ENCODE data around the gene GORASP1. TPM values are rescaled to one million over a fixed set of nuclear protein-coding genes. Genes with fewer than 3 reads are reported as not detected.

GORASP1 gene
- polyA plus RNA-seq, 2 donors, result 30.9 to 32.0 TPM

DNA sequence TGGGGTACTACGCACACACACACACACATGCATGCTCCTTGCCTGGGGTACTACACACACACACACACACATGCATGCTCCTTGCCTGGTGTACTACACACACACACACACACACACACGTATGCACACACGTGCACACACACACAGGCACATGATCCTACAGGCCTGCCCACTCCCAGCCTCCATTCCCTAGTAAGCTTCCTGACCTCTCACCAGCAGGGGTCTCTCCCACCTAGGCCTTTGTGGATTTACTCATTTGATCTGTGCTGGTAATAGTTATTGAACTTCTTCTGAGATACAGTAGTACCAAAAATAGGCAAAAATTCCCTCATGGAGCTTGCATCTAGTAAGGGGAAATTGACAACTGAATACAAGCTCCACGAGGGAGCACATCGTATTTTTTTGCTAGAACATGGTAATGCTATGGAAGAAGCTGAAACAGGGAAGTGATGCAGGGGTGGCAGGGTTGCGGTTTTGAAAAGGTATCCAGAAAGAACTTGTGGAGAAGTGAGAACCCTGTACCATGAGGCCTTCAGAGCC lies 19.2 kb upstream of the GORASP1 start:
- Histone ChIP-seq H3K9me3 (ENCODE audit: control insufficient read depth in 2 of 2, insufficient read depth in 1 of 2, low read depth in 1 of 2, low read length in 1 of 2) (no peaks in the 10 kb centered on the region), H3K36me3 (ENCODE audit: control insufficient read depth in 2 of 2, insufficient read depth in 2 of 2, low read length in 1 of 2) (peaks cover 0 to 3% of the 10 kb centered on the region in 2 donors), H3K4me1 (ENCODE audit: control insufficient read depth in 2 of 2, insufficient read depth in 2 of 2, low read length in 1 of 2) (peaks cover 0 to 10% of the 10 kb centered on the region in 2 donors), H3K4me3 (ENCODE audit: low read depth in 1 of 2, low read length in 2 of 2) (no peak overlapping the region), H3K27ac (ENCODE audit: low read depth in 2 of 2, low read length in 1 of 2) (no peak overlapping the region), H3K27me3 (ENCODE audit: control insufficient read depth in 1 of 2, insufficient read depth in 2 of 2, low read length in 2 of 2) (no peaks in the 10 kb centered on the region)
- WGBS, 2 donors, result 56 to 59% methylated on average over 6 of the region's 6 CpGs

DNA sequence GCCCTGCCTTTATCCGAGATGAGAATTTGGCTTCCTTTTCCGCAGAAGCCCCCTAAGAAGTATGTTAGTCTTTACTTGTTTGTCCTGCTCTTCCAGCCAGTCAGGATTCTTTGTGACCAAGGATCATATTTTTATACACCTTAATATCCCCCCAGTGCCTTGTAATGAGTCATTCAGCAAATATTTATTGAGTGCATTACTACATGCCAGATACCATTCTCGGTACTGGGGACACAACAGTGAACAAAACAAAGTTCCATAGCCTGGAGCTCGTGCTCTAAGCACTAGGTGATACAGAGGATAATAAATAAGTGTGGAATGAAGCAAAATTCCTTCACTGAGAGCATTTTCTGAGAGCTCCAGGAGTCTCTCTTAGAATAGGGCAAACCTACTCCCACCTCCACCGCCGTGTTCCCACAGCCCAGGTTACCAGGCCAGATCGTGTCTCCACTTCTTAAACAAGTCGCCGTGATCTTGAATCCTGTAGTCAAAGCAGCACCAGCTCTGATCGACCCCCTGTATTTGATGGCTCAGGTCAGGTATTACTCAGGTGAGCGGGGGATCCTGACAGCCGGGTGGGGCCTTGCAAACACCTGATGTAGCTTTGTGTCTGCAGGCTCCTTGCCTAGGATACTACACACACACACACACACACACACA lies 18.5 kb upstream of the GORASP1 start:
- Histone ChIP-seq H3K36me3 (ENCODE audit: control insufficient read depth in 2 of 2, insufficient read depth in 2 of 2, low read length in 1 of 2) (peaks cover 0 to 3% of the 10 kb centered on the region in 2 donors), H3K4me3 (ENCODE audit: low read depth in 1 of 2, low read length in 2 of 2) (no peak overlapping the region), H3K4me1 (ENCODE audit: control insufficient read depth in 2 of 2, insufficient read depth in 2 of 2, low read length in 1 of 2) (peaks cover 0 to 12% of the 10 kb centered on the region in 2 donors), H3K9me3 (ENCODE audit: control insufficient read depth in 2 of 2, insufficient read depth in 1 of 2, low read depth in 1 of 2, low read length in 1 of 2) (no peaks in the 10 kb centered on the region), H3K27me3 (ENCODE audit: control insufficient read depth in 1 of 2, insufficient read depth in 2 of 2, low read length in 2 of 2) (no peaks in the 10 kb centered on the region), H3K27ac (ENCODE audit: low read depth in 2 of 2, low read length in 1 of 2) (no peak overlapping the region)
- 52 to 55% methylated on average over 12 of the region's 12 CpGs for WGBS, 2 donors

DNA sequence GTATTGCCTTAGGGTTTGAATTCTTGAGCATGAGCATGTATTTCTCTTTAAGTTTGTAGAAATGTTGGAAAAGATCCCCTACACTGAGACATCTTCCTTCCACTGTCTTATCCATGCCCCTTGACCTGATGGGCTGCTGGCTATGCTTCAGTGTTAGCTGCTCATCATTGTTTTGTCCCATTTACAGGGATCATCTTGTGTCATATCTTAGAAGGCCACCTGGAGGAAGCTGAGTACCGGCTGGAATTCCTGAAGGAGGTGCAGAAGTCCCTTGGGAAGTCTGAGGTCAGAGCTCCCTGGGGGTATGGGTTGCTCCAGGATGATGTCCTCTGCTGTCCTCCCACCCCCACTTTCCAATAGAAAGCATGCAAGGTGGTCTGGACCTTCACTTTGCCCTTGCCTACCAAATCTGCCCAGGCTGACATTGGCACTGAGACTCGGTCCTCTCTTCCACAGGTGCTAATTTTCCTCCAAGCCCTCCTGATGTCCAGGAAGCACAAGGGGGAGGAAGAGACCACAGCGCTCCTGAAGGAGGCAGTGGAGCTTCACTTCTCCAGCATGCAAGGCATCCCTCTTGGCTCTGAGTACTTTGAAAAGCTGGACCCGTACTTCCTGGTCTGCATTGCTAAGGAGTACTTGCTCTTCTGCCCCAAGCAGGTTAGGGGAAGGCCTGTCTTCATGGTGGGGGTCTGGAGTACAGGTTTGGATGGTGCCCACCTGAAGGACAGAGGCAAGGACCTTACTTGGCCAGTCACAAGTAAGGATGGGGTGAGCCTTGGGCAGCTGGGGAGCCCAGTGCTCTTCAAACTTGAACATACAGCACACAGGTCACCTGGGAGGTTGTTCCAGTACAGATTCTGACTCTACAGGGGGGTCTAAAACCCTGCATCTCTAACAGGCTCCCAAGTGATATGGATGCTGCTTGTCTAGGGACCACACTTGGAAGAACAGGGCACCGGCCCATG lies 17.7 kb upstream of the GORASP1 start:
- Histone ChIP-seq H3K9me3 (ENCODE audit: control insufficient read depth in 2 of 2, insufficient read depth in 1 of 2, low read depth in 1 of 2, low read length in 1 of 2) (no peaks in the 10 kb centered on the region), H3K4me3 (ENCODE audit: low read depth in 1 of 2, low read length in 2 of 2) (no peak overlapping the region), H3K27ac (ENCODE audit: low read depth in 2 of 2, low read length in 1 of 2) (no peak overlapping the region), H3K36me3 (ENCODE audit: control insufficient read depth in 2 of 2, insufficient read depth in 2 of 2, low read length in 1 of 2) (peaks cover 0 to 3% of the 10 kb centered on the region in 2 donors), H3K27me3 (ENCODE audit: control insufficient read depth in 1 of 2, insufficient read depth in 2 of 2, low read length in 2 of 2) (no peaks in the 10 kb centered on the region), H3K4me1 (ENCODE audit: control insufficient read depth in 2 of 2, insufficient read depth in 2 of 2, low read length in 1 of 2) (peaks cover 0 to 13% of the 10 kb centered on the region in 2 donors)
- WGBS, 2 donors, result 73 to 74% methylated on average over 5 of the region's 5 CpGs

DNA sequence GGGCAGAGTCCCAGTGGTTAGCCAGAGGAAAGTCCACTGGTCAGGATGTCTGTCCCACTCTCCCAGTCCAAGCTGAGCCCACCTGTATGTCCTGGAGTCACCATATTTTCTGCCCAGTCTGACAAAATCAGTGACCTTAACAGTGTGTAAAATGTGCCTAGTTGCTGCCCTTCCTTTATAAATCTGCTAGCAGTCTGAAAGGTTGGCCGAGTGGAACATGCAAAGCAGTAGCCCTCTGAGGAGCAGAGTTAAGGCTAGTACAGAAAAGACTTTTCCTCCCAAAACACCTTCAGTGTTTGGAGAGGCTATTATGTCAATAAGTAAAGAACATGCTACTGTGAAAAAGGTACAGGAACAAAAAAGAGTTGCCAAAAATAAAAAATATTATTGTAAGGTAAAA lies 15.4 kb upstream of the GORASP1 start:
- Histone ChIP-seq H3K27ac (ENCODE audit: low read depth in 2 of 2, low read length in 1 of 2) (no peak overlapping the region), H3K4me3 (ENCODE audit: low read depth in 1 of 2, low read length in 2 of 2) (no peak overlapping the region)
- WGBS, 2 donors, result 81 to 93% methylated on average over 1 of the region's 1 CpG

DNA sequence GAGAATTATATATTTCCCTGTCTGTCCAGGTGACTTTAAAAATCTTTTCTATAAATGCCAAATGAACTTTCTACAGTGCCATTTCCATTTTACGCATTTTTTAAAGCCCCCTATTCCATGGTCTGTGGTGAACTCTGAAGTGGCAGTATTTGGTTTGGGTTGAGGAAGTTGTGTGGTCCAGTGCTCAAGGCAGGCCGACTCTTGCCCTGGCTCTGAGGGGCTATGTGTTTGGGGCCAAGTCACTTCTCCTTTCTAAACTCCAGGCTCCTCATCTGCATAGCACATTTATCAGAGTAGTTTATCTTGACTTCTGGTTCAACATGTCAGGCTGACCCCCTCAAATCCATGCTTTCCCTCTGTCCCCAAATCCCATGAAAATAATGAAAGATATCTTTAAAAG lies 14.2 kb upstream of the GORASP1 start:
- 84 to 94% methylated on average over 2 of the region's 2 CpGs for WGBS, 2 donors
- H3K27ac ChIP-seq (ENCODE audit: low read depth in 2 of 2, low read length in 1 of 2), result no peak overlapping the region
- peaks cover 0 to 12% of the 10 kb centered on the region in 2 donors for H3K4me1 ChIP-seq (ENCODE audit: control insufficient read depth in 2 of 2, insufficient read depth in 2 of 2, low read length in 1 of 2)
- no peaks in the 10 kb centered on the region for H3K27me3 ChIP-seq (ENCODE audit: control insufficient read depth in 1 of 2, insufficient read depth in 2 of 2, low read length in 2 of 2)
- no peak overlapping the region for H3K4me3 ChIP-seq (ENCODE audit: low read depth in 1 of 2, low read length in 2 of 2)
- no peaks in the 10 kb centered on the region for H3K36me3 ChIP-seq (ENCODE audit: control insufficient read depth in 2 of 2, insufficient read depth in 2 of 2, low read length in 1 of 2)
- no peaks in the 10 kb centered on the region for H3K9me3 ChIP-seq (ENCODE audit: control insufficient read depth in 2 of 2, insufficient read depth in 1 of 2, low read depth in 1 of 2, low read length in 1 of 2)

More for the DNA sequence above, 15.4 kb upstream of the GORASP1 start:
- Histone ChIP-seq H3K36me3 (ENCODE audit: control insufficient read depth in 2 of 2, insufficient read depth in 2 of 2, low read length in 1 of 2) (no peaks in the 10 kb centered on the region), H3K4me1 (ENCODE audit: control insufficient read depth in 2 of 2, insufficient read depth in 2 of 2, low read length in 1 of 2) (peaks cover 0 to 12% of the 10 kb centered on the region in 2 donors), H3K27me3 (ENCODE audit: control insufficient read depth in 1 of 2, insufficient read depth in 2 of 2, low read length in 2 of 2) (no peaks in the 10 kb centered on the region), H3K9me3 (ENCODE audit: control insufficient read depth in 2 of 2, insufficient read depth in 1 of 2, low read depth in 1 of 2, low read length in 1 of 2) (no peaks in the 10 kb centered on the region)

DNA sequence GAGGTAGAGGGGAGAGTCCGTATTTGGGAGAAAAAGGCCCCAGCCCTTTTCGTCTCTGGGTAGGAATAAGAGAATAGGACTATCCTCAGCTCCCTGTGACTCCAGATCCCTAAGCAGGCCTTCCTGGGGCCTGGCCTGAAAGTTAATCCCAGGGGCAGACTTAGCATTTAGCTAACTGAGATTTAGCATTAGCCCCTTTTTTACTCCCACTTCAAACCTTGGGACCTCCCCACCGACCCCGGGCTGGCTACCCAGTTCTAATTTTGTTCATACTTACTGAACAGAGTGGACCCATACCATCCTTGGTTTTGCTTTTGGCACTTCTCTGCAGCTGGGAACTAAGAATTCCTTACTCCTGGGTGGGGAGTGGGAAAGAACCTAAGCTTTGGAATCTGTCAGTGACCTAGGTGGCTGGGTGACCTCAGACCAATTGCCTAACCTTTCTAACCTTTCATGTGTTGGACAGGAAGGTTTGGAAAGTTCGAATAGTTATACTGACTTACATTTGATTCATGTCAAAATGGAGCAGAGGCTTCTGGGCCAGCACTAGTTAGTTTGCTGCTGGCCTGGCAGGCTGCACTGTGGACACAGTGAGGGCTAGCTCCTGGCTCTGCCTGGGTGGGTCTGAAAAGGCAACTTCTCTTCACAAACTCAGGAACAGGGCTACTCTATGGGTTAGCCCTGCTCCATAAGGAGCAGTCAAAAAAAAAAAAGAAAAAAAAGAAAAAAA lies 11.7 kb upstream of the GORASP1 start:
- WGBS, 2 donors, result 88 to 90% methylated on average over 5 of the region's 5 CpGs
- H3K9me3 ChIP-seq (ENCODE audit: control insufficient read depth in 2 of 2, insufficient read depth in 1 of 2, low read depth in 1 of 2, low read length in 1 of 2), result no peaks in the 10 kb centered on the region
- H3K27ac ChIP-seq (ENCODE audit: low read depth in 2 of 2, low read length in 1 of 2), result no peak overlapping the region
- H3K4me1 ChIP-seq (ENCODE audit: control insufficient read depth in 2 of 2, insufficient read depth in 2 of 2, low read length in 1 of 2), result peaks cover 0 to 6% of the 10 kb centered on the region in 2 donors
- H3K4me3 ChIP-seq (ENCODE audit: low read depth in 1 of 2, low read length in 2 of 2), result no peak overlapping the region
- no peaks in the 10 kb centered on the region for H3K27me3 ChIP-seq (ENCODE audit: control insufficient read depth in 1 of 2, insufficient read depth in 2 of 2, low read length in 2 of 2)
- H3K36me3 ChIP-seq (ENCODE audit: control insufficient read depth in 2 of 2, insufficient read depth in 2 of 2, low read length in 1 of 2), result no peaks in the 10 kb centered on the region

DNA sequence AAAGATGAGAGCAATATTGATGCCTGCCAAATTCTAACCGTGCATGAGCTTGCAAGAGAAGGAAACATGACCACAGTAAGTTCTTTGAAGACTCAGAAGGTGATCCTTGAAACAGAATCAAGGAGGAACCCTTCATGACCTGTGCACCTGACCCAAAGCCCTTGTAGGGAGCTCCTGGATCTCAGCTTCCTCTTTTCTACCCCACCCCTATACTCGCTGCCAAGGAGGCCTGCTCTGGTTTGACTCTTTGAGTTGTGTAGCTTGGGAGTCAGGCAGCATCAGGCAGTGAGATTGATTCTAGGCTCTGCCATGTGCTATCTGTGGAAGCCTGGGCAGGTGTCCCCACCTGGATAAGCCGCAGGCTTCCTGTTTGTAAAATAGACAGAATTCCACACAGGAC lies 10.7 kb upstream of the GORASP1 start:
- Histone ChIP-seq H3K27ac (ENCODE audit: low read depth in 2 of 2, low read length in 1 of 2) (no peak overlapping the region), H3K9me3 (ENCODE audit: control insufficient read depth in 2 of 2, insufficient read depth in 1 of 2, low read depth in 1 of 2, low read length in 1 of 2) (no peaks in the 10 kb centered on the region), H3K4me1 (ENCODE audit: control insufficient read depth in 2 of 2, insufficient read depth in 2 of 2, low read length in 1 of 2) (peaks cover 0 to 6% of the 10 kb centered on the region in 2 donors), H3K4me3 (ENCODE audit: low read depth in 1 of 2, low read length in 2 of 2) (no peak overlapping the region), H3K27me3 (ENCODE audit: control insufficient read depth in 1 of 2, insufficient read depth in 2 of 2, low read length in 2 of 2) (no peaks in the 10 kb centered on the region), H3K36me3 (ENCODE audit: control insufficient read depth in 2 of 2, insufficient read depth in 2 of 2, low read length in 1 of 2) (no peaks in the 10 kb centered on the region)
- WGBS, 2 donors, result 67 to 80% methylated on average over 3 of the region's 3 CpGs

DNA sequence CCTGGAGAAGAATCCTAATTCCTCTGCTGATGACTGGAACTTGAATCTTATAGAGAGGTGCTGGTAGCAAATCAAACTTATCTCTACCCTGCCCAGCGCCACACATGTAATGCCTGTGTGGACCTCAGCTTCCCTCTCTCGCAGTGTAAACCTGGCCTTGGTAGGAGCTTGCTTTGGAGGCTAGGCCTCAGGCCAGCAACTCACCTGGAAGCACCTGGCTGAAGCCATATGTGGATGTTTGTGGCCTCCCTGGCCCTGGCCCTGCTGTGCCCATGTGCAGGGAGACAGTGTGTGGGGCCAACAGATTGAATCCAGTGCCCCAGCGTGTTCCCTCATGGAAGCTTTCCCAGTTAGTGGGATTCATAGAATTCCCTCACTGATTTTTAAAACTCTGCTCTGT lies 8.4 kb upstream of the GORASP1 start:
- no peaks in the 10 kb centered on the region for H3K27me3 ChIP-seq (ENCODE audit: control insufficient read depth in 1 of 2, insufficient read depth in 2 of 2, low read length in 2 of 2)
- no peak overlapping the region for H3K4me3 ChIP-seq (ENCODE audit: low read depth in 1 of 2, low read length in 2 of 2)
- no peaks in the 10 kb centered on the region for H3K36me3 ChIP-seq (ENCODE audit: control insufficient read depth in 2 of 2, insufficient read depth in 2 of 2, low read length in 1 of 2)
- H3K9me3 ChIP-seq (ENCODE audit: control insufficient read depth in 2 of 2, insufficient read depth in 1 of 2, low read depth in 1 of 2, low read length in 1 of 2), result no peaks in the 10 kb centered on the region
- 89 to 93% methylated on average over 3 of the region's 3 CpGs for WGBS, 2 donors
- H3K27ac ChIP-seq (ENCODE audit: low read depth in 2 of 2, low read length in 1 of 2), result no peak overlapping the region
- peaks cover 0 to 3% of the 10 kb centered on the region in 2 donors for H3K4me1 ChIP-seq (ENCODE audit: control insufficient read depth in 2 of 2, insufficient read depth in 2 of 2, low read length in 1 of 2)

DNA sequence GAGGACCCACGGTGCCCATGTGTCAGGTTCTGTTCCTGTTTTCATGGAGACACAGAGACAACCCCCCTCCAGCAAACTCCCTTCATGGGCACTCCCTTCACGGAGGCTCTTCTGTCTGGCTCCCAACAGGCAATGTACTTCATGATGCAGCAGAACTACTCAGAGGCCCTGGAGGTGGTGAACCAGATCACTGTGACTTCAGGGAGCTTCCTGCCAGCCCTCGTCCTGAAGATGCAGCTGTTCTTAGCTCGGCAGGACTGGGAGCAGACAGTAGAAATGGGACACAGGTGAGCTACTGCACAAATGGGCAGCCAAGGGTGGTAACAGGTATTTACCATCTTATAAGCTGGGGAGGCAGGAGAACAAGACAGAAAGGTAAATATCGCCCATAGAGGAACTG lies 7.0 kb upstream of the GORASP1 start:
- no peaks in the 10 kb centered on the region for H3K27me3 ChIP-seq (ENCODE audit: control insufficient read depth in 1 of 2, insufficient read depth in 2 of 2, low read length in 2 of 2)
- H3K4me3 ChIP-seq (ENCODE audit: low read depth in 1 of 2, low read length in 2 of 2), result no peak overlapping the region
- H3K4me1 ChIP-seq (ENCODE audit: control insufficient read depth in 2 of 2, insufficient read depth in 2 of 2, low read length in 1 of 2), result no peaks in the 10 kb centered on the region
- no peaks in the 10 kb centered on the region for H3K36me3 ChIP-seq (ENCODE audit: control insufficient read depth in 2 of 2, insufficient read depth in 2 of 2, low read length in 1 of 2)
- H3K9me3 ChIP-seq (ENCODE audit: control insufficient read depth in 2 of 2, insufficient read depth in 1 of 2, low read depth in 1 of 2, low read length in 1 of 2), result no peaks in the 10 kb centered on the region
- no peak overlapping the region for H3K27ac ChIP-seq (ENCODE audit: low read depth in 2 of 2, low read length in 1 of 2)
- 81 to 86% methylated on average over 5 of the region's 5 CpGs for WGBS, 2 donors
